Cardiac fibroblast (primary cell): ENCODE results near the gene SH3RF1.

Experiments used
- DNase-seq, 2 donors: peaks; one replicate each; pipeline versions ENCODE4 v3.0.0 to v3.0.0-alpha.2; 2010; ENCODE audit warnings: low read depth in 2 of 2
- H3K4me3 ChIP-seq, 2 donors: replicated peaks in 1 of 2; 1 replicate in 1 of 2; 2 replicates in 1 of 2; pipeline ENCODE4 v1.5.1; 2011; ENCODE audit warnings: low read depth in 2 of 2, low read length in 2 of 2, mild to moderate bottlenecking in 2 of 2, moderate library complexity in 1 of 2
- CTCF ChIP-seq: IDR thresholded peaks from one replicate; pipeline ENCODE4 v1.5.1; 2011; ENCODE audit warnings: low read depth, mild to moderate bottlenecking, low read length, inconsistent platforms

SH3RF1 gene

GRCh38 chr4:169274033-169274432 lies 3.3 kb upstream of the SH3RF1 start:
- no peak for DNase-seq
- TF ChIP-seq CTCF, result no peak
- no peak overlapping the region for H3K4me3 ChIP-seq

DNA sequence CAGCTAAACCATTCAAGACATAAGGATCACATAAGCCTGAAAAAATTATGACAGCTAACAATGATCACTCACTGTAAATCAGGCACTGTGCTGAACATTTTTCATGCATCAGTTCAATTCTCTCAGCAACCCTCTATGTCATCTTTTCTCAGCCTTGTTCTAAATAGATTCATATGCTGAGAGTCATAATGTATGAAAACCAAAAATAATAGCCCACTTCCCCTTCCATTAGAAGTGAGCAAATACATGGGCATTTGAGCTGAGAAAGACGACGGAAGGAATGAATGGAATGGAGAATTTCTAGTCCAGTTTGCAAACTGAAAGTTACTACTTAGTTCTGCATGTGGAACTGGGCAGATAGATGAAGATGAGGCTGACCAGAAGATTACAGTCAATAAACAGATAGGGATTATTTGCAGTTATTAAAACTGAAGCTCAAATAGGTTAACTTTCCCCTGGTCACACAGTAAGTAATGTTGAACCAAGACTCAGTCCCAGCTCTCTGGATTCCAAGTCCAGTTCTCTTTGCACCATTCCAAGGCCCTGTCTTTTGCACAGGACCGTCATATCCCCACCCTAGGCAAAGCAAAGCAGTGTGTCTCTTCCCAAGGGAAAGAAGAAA lies 1.6 kb upstream of the SH3RF1 start:
- no peak overlapping the region for H3K4me3 ChIP-seq
- no peak for TF ChIP-seq CTCF
- DNase-seq, result peak; percentile 59 to 86

- no peak for TF ChIP-seq CTCF
- H3K4me3 ChIP-seq, result peak overlapping the region; percentile 87 to 89
Measured at GRCh38 chr4:169271692-169272007, 894 bp upstream of the SH3RF1 start.

GRCh38 chr4:169269916-169270809 lies 593 bp downstream of the SH3RF1 start:
- peak; percentile 53 to 69 for DNase-seq
- no peak for TF ChIP-seq CTCF
- peak overlapping the region; percentile 87 to 89 for H3K4me3 ChIP-seq

More at GRCh38 chr4:169271692-169272007, 894 bp upstream of the SH3RF1 start:
- no peak for DNase-seq

DNA sequence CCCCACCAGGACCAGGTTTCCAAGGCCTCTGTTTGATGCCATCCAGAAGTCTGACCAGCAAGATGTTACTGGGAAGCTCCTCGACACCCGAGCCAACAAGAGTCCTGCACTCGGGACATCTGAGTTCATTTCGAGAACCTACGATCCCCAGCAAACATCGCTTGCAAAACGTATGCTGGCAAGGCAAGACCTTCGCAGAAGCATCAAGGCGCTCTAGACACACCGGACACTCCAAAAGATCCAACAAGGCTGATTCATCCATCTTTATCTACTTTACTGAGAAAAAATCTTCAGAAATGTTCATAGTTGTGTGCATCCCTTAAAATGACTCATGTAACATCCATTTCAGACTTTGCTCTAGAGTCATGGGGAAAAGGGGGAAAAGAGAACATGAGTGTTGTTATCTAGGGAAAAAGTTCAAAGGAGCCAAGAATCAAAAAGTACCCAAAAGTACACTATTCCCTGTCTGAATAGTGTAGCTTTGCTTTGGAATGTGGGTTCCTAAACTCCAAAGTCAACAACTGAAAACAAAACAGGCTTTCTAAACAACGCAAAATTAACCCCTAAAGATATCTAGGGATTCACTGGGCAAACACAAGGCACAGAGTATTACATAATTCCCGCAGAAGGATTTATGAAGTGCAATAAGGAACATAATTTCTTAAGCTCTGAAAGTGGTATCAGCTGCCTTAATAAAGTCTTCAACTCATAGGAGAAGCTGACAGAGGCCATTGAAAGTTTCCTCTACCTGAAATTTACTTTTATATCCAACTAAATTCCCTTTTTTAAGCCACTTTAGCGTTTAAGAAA lies 1.6 kb downstream of the SH3RF1 start:
- DNase-seq, result peak; percentile 87 to 93
- H3K4me3 ChIP-seq, result peak overlapping the region; percentile 87 to 89
- no peak for TF ChIP-seq CTCF

DNA sequence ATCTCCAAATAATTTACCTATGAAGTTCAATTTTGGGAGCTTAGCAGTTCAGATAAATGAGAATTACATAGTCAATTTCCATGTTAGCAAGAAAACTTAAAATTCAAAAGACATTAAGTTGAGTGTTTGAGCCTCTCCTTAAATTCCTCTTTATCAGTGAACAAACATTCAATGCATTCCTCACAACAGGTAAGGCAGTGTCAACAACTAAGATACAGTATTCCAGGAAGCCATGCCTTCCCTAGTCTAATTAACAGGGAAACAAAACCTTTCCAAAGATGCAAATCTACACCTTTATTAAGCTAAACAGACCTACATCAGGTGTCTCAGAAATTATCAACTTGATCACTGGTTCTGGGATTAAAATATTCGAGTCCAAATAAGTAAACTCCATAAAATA lies 3.7 kb downstream of the SH3RF1 start:
- no peak for TF ChIP-seq CTCF
- no peak for DNase-seq
- H3K4me3 ChIP-seq, result peak overlapping the region in 1 of 2 donors; percentile 16
